Tongue (tissue), 2 donors: ENCODE data around the gene TMEM272. TPM values are rescaled to one million over a fixed set of nuclear protein-coding genes. Genes with fewer than 3 reads are reported as not detected.

ENCODE experiments used
- DNase-seq: peaks from one replicate; pipeline ENCODE4 v3.0.0-alpha.2; 2015
- total RNA-seq: library from RNA; depleted of rRNA; stranded (reverse); fragments of >200 nt; gene quantifications from one replicate; pipeline ENCODE4 v1.2.3, GENCODE V29; 2014

The TMEM272 gene
- total RNA-seq, 1 donor from 2014 or later, result not detected

- no peak for DNase-seq
Observed at GRCh38 chr13:51849145-51850101, 4.4 kb upstream of the TMEM272 start.

- no peak for DNase-seq
Observed at GRCh38 chr13:51848674-51849073, 3.7 kb upstream of the TMEM272 start.

GRCh38 chr13:51846756-51847155 lies 1.8 kb upstream of the TMEM272 start:
- DNase-seq, result no peak

GRCh38 chr13:51845574-51846318 lies 769 bp upstream of the TMEM272 start:
- no peak for DNase-seq

- no peak for DNase-seq
Observed at GRCh38 chr13:51843529-51843928, 1.4 kb downstream of the TMEM272 start.

- no peak for DNase-seq
Observed at GRCh38 chr13:51841732-51842131, 3.2 kb downstream of the TMEM272 start.

GRCh38 chr13:51840917-51841316 lies 4.1 kb downstream of the TMEM272 start:
- DNase-seq, result no peak

GRCh38 chr13:51839711-51840540 lies 5.1 kb downstream of the TMEM272 start:
- DNase-seq, result no peak

GRCh38 chr13:51838240-51838846 lies 6.6 kb downstream of the TMEM272 start:
- no peak for DNase-seq

- DNase-seq, result no peak
Observed at GRCh38 chr13:51837016-51837415, 8.0 kb downstream of the TMEM272 start.

GRCh38 chr13:51834581-51835171 lies 10.3 kb downstream of the TMEM272 start:
- DNase-seq, result peak; percentile 54

- DNase-seq, result no peak
Observed at GRCh38 chr13:51833980-51834379, 11.0 kb downstream of the TMEM272 start.

- peak; percentile 30 for DNase-seq
Observed at GRCh38 chr13:51832471-51833152, 12.4 kb downstream of the TMEM272 start.

- no peak for DNase-seq
Observed at GRCh38 chr13:51831519-51831918, 13.5 kb downstream of the TMEM272 start.

- peak; percentile 24 for DNase-seq
Observed at GRCh38 chr13:51829568-51829899, 15.4 kb downstream of the TMEM272 start.

GRCh38 chr13:51828730-51829567 lies 16.0 kb downstream of the TMEM272 start:
- no peak for DNase-seq

GRCh38 chr13:51827254-51827653 lies 17.7 kb downstream of the TMEM272 start:
- no peak for DNase-seq

GRCh38 chr13:51826606-51827005 lies 18.4 kb downstream of the TMEM272 start:
- DNase-seq, result peak; percentile 39

GRCh38 chr13:51825681-51826254 lies 19.2 kb downstream of the TMEM272 start:
- DNase-seq, result no peak

- no peak for DNase-seq
Observed at GRCh38 chr13:51825165-51825592, 19.8 kb downstream of the TMEM272 start.
